HL-60 (cell line): ENCODE results near the gene TSC22D2.

ENCODE experiments used
- TF ChIP-seq, protein P1 (sequence below): IDR thresholded peaks from one replicate; pipeline ENCODE4 v1.5.1; 2011; ENCODE audit warnings: low read length, control low read depth, inconsistent platforms; ENCODE audit not compliant: insufficient read depth
- TF ChIP-seq, protein P2 (sequence below): IDR thresholded peaks from 2 replicates; pipeline ENCODE4 v1.6.1; 2012; ENCODE audit warnings: low read depth; ENCODE audit not compliant: insufficient replicate concordance

DNA sequence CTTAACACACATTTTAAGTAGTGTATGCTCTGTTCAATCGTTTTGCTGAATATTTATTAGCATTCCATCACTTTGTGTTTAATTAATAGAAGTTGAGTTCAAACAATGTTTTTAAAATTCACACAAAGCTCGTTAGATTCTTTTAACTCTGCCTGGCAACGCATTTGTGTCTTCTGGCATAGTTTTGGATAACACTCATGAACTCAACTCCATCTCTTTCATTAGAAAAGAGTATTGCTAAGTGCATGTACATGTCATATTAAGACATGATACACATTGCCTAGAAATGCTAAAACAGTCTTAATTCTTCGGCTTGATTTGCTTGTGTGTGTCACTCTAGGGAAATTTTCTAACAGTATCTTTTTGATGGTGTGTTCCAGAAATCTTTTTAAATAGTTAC lies 15.7 kb downstream of the TSC22D2 start:
- TF ChIP-seq, protein P1, sequence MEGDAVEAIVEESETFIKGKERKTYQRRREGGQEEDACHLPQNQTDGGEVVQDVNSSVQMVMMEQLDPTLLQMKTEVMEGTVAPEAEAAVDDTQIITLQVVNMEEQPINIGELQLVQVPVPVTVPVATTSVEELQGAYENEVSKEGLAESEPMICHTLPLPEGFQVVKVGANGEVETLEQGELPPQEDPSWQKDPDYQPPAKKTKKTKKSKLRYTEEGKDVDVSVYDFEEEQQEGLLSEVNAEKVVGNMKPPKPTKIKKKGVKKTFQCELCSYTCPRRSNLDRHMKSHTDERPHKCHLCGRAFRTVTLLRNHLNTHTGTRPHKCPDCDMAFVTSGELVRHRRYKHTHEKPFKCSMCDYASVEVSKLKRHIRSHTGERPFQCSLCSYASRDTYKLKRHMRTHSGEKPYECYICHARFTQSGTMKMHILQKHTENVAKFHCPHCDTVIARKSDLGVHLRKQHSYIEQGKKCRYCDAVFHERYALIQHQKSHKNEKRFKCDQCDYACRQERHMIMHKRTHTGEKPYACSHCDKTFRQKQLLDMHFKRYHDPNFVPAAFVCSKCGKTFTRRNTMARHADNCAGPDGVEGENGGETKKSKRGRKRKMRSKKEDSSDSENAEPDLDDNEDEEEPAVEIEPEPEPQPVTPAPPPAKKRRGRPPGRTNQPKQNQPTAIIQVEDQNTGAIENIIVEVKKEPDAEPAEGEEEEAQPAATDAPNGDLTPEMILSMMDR = no peak
- TF ChIP-seq, protein P2, sequence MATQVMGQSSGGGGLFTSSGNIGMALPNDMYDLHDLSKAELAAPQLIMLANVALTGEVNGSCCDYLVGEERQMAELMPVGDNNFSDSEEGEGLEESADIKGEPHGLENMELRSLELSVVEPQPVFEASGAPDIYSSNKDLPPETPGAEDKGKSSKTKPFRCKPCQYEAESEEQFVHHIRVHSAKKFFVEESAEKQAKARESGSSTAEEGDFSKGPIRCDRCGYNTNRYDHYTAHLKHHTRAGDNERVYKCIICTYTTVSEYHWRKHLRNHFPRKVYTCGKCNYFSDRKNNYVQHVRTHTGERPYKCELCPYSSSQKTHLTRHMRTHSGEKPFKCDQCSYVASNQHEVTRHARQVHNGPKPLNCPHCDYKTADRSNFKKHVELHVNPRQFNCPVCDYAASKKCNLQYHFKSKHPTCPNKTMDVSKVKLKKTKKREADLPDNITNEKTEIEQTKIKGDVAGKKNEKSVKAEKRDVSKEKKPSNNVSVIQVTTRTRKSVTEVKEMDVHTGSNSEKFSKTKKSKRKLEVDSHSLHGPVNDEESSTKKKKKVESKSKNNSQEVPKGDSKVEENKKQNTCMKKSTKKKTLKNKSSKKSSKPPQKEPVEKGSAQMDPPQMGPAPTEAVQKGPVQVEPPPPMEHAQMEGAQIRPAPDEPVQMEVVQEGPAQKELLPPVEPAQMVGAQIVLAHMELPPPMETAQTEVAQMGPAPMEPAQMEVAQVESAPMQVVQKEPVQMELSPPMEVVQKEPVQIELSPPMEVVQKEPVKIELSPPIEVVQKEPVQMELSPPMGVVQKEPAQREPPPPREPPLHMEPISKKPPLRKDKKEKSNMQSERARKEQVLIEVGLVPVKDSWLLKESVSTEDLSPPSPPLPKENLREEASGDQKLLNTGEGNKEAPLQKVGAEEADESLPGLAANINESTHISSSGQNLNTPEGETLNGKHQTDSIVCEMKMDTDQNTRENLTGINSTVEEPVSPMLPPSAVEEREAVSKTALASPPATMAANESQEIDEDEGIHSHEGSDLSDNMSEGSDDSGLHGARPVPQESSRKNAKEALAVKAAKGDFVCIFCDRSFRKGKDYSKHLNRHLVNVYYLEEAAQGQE = no peak
